NCI-H1092 treated with DMSO at 0.1 percent for 48 hours (cell line): Measurements from ENCODE around the gene SOHLH1.

Experiments used
- DNase-seq: peaks from one replicate; lab custom pipeline; 2025; lab: John Stamatoyannopoulos, UW

Gene SOHLH1

DNA sequence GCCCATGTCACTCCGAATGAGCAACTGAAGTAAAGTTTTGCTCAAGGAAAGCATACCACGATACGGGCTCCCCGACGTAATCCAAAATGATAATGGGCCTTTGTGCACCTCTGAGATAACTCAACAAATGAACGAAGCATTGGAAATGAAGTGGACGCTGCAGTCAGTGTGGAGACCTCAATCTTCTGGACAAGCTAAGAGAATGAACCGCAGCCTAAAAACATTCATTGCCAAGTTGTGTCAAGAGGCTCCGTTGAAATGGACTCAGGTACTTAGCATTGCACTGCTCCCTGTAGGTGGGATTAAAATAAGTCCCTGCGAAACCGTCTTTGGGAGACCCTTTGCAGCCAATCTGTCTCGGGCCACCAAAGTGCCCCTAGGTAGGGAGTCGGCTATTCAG, 40.0 kb downstream of the SOHLH1 start:
- no peak for DNase-seq

DNA sequence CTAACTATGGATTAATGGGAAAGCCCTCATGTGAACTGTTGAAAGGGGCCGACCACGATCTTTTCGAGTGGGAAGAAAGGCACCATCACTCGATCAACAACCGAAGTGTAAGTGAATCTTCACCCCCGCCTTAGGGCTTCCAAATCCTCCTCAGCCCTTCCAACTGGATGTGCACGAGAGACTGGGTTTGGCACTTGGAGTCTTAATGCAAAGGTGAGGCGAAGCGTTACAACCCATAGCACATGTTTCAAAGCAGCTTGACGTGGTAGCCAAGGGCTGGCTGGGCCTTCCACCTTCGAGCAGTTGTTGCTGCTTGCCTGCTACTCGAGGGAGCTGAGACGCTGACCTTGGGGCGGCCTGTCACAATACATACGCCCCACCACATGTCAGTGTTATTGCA, 41.9 kb downstream of the SOHLH1 start:
- no peak for DNase-seq

DNA sequence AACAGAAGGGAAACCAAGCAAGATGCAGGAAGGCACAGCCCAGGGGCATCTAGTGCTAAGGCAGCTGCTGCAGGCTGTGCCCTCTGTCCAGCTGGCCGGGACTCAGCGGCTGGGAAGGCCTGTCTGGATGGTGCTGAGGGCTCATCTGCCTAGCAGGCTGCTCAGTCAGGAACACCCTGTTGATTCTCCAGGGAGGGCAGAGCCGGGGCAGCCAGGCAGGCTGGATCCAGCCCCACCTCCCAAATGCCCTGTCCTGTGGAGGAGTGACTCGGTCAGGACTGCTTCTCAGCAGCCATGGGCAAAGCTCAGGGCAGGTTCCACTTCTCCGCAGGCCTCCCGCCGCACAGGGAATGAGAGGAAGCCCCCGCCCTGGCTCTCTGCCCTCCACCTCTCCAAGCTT, 44.0 kb downstream of the SOHLH1 start:
- no peak for DNase-seq

DNA sequence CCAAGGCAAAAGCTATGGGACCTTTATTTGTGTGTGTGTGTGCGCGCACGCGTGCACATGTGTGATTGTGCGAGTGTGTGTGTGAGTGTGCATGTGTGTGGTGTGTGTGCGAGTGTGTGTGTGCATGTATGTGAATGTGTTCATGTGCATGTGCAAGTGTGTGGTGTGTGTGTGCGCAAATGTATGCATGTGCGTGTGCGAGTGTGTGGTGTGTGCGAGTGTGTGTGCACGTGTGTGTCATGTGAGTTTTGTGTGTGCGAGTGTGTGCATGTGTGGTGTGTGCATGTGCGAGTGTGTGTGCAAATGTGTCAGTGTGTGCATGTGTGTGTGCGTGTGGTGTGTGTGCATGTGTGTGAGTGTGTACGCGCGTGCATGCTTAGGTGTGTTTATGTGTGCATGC, 48.9 kb downstream of the SOHLH1 start:
- no peak for DNase-seq

DNA sequence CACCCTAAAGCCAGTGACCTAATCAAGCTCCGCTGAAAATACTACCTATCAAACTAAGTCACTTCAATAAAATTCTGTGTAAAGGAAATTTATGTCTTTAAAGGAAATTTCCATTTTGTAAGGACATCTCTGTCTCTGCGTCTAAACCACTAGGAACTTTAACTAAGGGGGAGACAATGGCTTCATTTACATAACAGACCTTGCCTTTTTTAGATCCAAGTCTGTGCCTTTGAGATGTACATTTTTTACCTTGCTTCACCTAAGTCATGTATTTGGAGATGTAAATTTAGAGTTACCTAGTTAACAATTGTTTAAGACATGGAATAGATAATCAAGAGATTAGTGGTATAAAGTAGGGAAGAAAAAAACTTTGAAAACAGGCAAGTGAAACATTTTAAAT, 49.8 kb downstream of the SOHLH1 start:
- no peak for DNase-seq

DNA sequence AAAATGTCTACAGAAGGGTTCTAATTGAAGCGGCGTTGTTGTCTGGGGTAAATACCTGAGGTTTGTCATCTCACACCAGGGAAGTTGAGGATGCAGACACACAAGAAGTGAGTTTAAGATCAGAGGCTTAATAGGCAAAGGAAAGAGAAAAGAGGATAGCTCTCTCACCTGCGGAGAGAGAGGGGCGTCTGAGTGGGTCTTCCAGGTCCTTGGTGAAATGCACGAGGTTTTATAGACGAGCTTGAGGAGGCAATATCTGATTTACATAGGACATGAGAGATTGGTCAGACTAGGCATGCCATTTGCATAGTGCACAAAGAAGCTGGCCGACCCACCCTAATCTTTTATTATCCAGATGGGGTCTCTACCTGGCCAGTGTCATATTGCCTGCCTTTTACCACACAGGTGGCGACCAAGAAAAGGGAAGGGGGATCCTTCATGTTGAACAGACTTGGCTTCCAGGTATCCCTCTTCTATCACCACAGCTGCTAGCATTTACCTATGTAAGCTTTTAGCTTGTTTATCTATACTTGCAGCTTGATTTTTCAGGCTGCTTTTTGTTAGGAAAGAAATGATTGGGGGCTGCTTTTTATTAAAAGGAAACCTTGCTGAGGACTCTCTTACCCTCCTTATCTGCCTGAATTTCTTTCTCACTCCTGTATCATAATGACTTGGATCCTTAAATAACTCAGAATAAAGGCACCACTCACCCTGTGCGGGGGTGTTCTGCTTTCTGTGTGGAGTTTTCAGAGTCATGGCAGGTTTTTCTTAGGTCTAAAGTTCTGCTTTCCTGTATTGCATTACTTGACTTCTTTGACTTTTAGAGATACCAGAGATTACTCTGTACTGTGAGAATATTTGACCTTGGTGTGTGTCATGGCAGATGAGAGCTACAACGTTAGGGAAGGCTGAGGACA, 50.5 kb downstream of the SOHLH1 start:
- DNase-seq, result no peak

DNA sequence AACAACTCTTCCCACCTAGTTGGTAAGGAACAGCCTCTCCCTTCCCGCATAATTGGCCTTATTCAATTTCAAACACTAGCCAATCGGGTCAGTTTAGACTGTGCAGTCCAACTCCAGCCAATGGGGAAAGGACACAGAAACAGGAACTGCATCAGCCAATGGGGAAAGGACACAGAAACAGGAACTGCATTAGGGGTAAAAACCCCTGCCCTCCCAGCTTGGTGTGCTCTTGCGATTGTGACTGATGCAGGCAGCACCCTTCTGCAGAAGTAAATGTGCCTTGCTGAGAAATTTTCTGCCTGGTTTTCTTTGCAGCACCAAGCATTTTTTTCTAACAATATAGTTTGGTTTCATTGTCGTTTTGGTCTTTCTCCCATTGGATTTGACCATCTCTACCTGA, 51.4 kb downstream of the SOHLH1 start:
- no peak for DNase-seq

DNA sequence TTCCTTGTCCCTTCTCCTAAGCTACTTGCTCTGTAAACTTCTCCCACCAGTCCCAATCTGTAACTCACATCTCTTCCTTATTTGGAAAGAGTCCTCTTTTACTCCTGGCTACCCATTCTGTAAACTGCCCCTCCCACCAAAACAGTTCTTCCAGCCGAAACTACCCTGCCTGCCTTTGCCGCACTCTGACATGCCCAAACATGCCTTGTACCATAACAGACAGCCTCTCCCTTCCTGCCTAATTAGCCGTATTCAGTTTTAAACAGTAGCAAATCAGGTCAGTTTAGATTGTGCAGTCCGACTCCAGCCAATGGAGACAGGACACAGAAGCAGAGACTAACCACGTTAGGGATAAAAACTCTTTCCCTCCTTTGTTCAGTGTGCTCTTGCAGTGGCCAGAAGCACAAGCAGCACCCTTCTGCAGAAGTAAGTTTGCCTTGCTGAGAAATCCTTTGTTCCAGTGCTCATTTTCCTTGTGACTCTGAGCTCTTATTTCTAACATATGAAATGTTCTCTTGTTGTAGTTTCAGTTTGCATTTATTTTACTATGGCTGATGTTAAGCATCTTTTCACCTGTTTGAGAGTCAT, 54.6 kb downstream of the SOHLH1 start:
- DNase-seq, result no peak
